ENCODE results near the gene LASP1NB.

Gene LASP1NB

DNA sequence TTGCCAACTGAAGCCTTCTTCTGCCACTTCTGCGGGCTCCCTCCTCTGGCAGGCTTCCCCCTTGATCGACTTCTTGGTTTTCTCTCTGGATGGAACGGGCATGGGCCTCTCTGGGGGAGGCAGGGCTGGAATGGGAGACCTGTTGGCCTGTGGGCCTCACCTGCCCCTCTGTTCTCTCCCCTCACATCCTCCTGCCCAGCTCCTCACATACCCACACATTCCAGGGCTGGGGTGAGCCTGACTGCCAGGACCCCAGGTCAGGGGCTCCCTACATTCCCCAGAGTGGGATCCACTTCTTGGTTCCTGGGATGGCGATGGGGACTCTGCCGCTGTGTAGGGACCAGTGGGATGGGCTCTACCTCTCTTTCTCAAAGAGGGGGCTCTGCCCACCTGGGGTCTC lies 6.5 kb upstream of the LASP1NB start:
- H2BK5ac ChIP-seq (ENCODE audit: low read depth, low read length), result no peak overlapping the region
- H3K4me1 ChIP-seq (replicated peaks in 1 of 4; ENCODE audit: control insufficient read depth in 3 of 4, insufficient read depth in 4 of 4, low read length in 3 of 4), result peaks cover 0 to 8% (median 6%) of the 10 kb centered on the region in 4 experiments; a peak in 6 of 7 replicates
- no peak overlapping the region for H3K4ac ChIP-seq (replicated peaks; ENCODE audit: insufficient read length, low read depth, low read length)
- H4K5ac ChIP-seq (ENCODE audit: insufficient read length, low read depth, low read length), result no peak overlapping the region
- H2BK15ac ChIP-seq (ENCODE audit: low read length), result no peak overlapping the region
- H3K79me2 ChIP-seq (ENCODE audit: control insufficient read depth in 1 of 2, insufficient read depth in 2 of 2, low read length in 2 of 2), result no peaks in the 10 kb centered on the region
- no peak overlapping the region for H2BK120ac ChIP-seq (replicated peaks; ENCODE audit: low read depth, low read length)
- no peaks in the 10 kb centered on the region for H3K27me3 ChIP-seq (replicated peaks in 1 of 4; ENCODE audit: control insufficient read depth in 3 of 4, extremely low read depth in 1 of 4, insufficient read depth in 3 of 4, low read length in 3 of 4)
- H3K4me2 ChIP-seq (ENCODE audit: insufficient read depth in 1 of 2, low read depth in 2 of 2, low read length in 2 of 2), result no peak overlapping the region
- no peak overlapping the region for H3K27ac ChIP-seq (ENCODE audit: low read depth, low read length)
- no peak overlapping the region for H4K8ac ChIP-seq (ENCODE audit: extremely low read depth, insufficient read depth, low read length)
- H4K20me1 ChIP-seq (replicated peaks in 1 of 2; ENCODE audit: control insufficient read depth in 1 of 2, insufficient read depth in 2 of 2, low read length in 2 of 2), result peaks cover 3 to 6% of the 10 kb centered on the region in 2 experiments
- H3K36me3 ChIP-seq (ENCODE audit: control insufficient read depth in 2 of 4, insufficient read depth in 4 of 4, low read length in 3 of 4), result peaks cover 6 to 35% (median 26%) of the 10 kb centered on the region in 4 experiments; a peak in 7 of 8 replicates
- no peak overlapping the region for H4K91ac ChIP-seq (replicated peaks; ENCODE audit: insufficient read length, low read length)
- no peaks in the 10 kb centered on the region for H3K9me3 ChIP-seq (ENCODE audit: insufficient read depth in 2 of 2, low read depth in 1 of 2, low read length in 1 of 2)
- no peak overlapping the region for H2AK5ac ChIP-seq (ENCODE audit: low read depth, low read length)
- no peak overlapping the region for H2AFZ ChIP-seq (ENCODE audit: low read length)
- no peaks in the 10 kb centered on the region for H3K79me1 ChIP-seq (ENCODE audit: low read depth, low read length)
- H3K23me2 ChIP-seq (ENCODE audit: low read depth, low read length), result no peaks in the 10 kb centered on the region
- DNase-seq (ENCODE audit: low read depth in 1 of 2, low spot score in 2 of 2), result peak in 1 of 2 experiments; percentile 34
- no peak overlapping the region for H3K9ac ChIP-seq (replicated peaks in 1 of 4; ENCODE audit: extremely low read depth in 1 of 4, low read depth in 3 of 4, low read length in 3 of 4)
- no peak overlapping the region for H3K18ac ChIP-seq (ENCODE audit: extremely low read depth, low read length)
- no peak overlapping the region for H3K4me3 ChIP-seq (ENCODE audit: extremely low read depth in 1 of 4, insufficient read depth in 2 of 4, low read depth in 3 of 4, low read length in 4 of 4)
- FAIRE-seq, result no peak
- no peak overlapping the region for H2BK20ac ChIP-seq (ENCODE audit: low read length)
- no peak for TF ChIP-seq SIN3A (conservative IDR thresholded peaks at IDR 0.05 in 1 of 2, IDR thresholded peaks at IDR 0.05 in 1 of 2; ENCODE audit: low read depth in 1 of 2, low read length in 2 of 2)
- no peak for TF ChIP-seq HDAC6 (IDR thresholded peaks at IDR 0.05; ENCODE audit: low read depth, low read length)
- no peak for TF ChIP-seq GABPA (IDR thresholded peaks at IDR 0.05; ENCODE audit: borderline replicate concordance, insufficient read depth, low read length)
- no peak for TF ChIP-seq BACH1 (IDR thresholded peaks at IDR 0.05; ENCODE audit: low read length)
- TF ChIP-seq POLR2A (IDR thresholded peaks at IDR 0.05; ENCODE audit: control extremely low read depth in 1 of 2, low read depth in 2 of 2, low read length in 2 of 2), result no peak
- no peak for TF ChIP-seq SP2 (IDR thresholded peaks at IDR 0.05; ENCODE audit: low read length)
- TF ChIP-seq CEBPB (IDR thresholded peaks at IDR 0.05; ENCODE audit: low read depth, low read length), result no peak
- TF ChIP-seq EZH2 (IDR thresholded peaks at IDR 0.05; ENCODE audit: low read depth, low read length, severe bottlenecking), result no peak
- ChIA-PET POLR2A (ENCODE audit: partially characterized antibody) (interaction anchor here (7.9 to 14.4 kb wide), 3 partner anchors 10 to 68 kb away, joined by 50 to 98 read pairs (median 51); partner anchors contain the start of genes LASP1 and RPL23), CTCF (ENCODE audit: partially characterized antibody) (interaction anchor here (1.0 to 2.3 kb wide), 11 partner anchors 10 to 235 kb away, joined by 3 to 10 read pairs (median 4); partner anchors contain the start of genes LASP1 and RPL23)
- H3K56ac ChIP-seq (replicated peaks; ENCODE audit: insufficient read length, low read depth, low read length), result no peak overlapping the region
- no peak overlapping the region for H3K14ac ChIP-seq (ENCODE audit: insufficient read length)
- H2BK12ac ChIP-seq (ENCODE audit: low read depth, low read length), result no peak overlapping the region
- 100% methylated on average over 5 of the region's 5 CpGs; no CpG with 5 or more reads in 1 of the 2 experiments for WGBS, 2 experiments (ENCODE audit: extremely low coverage in 1 of 2, insufficient coverage in 1 of 2, insufficient read length in 1 of 2, insufficient replicate concordance in 2 of 2, low coverage in 1 of 2, low lambda C conversion rate in 2 of 2, missing lambda C conversion rate in 1 of 2)
- no peak overlapping the region for H3K23ac ChIP-seq (ENCODE audit: insufficient read length)
